VCaP (cell line): Measurements from ENCODE around the gene SESTD1.

Experiments
- H3K27ac ChIP-seq: fragments of 450-650 bp; 2 replicates; pipeline ENCODE4 v1.5.1; 2017
- TF ChIP-seq, protein P1 (sequence below): fragments of 450-650 bp; conservative IDR thresholded peaks from 2 replicates; pipeline ENCODE4 v1.5.1; 2017; ENCODE audit warnings: mild to moderate bottlenecking, moderate library complexity

The SESTD1 gene

DNA sequence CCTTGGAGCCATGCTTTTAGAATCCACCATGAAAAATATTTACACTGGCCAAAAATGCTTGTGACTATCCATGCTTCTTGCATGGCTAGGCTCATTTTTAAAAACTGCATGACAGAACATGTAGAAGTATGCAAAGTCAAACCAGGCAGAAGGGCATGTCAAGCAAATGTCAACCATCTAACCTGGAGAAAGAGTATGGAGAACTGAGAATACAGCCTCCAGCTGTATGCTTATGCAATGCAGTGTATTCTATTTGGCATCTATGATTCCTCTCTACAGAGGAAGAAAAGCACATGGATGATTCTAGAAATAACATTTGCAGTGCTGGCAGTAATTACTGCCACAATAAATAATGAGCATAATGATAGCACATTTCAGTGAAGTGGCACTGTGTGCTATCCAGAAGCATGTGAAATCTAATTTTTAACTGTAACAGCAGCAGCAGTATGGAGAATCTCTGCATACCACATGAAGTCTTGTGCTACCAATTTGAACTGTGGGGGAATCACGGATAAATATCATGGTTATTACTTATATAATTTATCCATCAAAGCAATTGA lies 127.4 kb downstream of the SESTD1 start:
- TF ChIP-seq, protein P1, sequence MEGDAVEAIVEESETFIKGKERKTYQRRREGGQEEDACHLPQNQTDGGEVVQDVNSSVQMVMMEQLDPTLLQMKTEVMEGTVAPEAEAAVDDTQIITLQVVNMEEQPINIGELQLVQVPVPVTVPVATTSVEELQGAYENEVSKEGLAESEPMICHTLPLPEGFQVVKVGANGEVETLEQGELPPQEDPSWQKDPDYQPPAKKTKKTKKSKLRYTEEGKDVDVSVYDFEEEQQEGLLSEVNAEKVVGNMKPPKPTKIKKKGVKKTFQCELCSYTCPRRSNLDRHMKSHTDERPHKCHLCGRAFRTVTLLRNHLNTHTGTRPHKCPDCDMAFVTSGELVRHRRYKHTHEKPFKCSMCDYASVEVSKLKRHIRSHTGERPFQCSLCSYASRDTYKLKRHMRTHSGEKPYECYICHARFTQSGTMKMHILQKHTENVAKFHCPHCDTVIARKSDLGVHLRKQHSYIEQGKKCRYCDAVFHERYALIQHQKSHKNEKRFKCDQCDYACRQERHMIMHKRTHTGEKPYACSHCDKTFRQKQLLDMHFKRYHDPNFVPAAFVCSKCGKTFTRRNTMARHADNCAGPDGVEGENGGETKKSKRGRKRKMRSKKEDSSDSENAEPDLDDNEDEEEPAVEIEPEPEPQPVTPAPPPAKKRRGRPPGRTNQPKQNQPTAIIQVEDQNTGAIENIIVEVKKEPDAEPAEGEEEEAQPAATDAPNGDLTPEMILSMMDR: no peak

DNA sequence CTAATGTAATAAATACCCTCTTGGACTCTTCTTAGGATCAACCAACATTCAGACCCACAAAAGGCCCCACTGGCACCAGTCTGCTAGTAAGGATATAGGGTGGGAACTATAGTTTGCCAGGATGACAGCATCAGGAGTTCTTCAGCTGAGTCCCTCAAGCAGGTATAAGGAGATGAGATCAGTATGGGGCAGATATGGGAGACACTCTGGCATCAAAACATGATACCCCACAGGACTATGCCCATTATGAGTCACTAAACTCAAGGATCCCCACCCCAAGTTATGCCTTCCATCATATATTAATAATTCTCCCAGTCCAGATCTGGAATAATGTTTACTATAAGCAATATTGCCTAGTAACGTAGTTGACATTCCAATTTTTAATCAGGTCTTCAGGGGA lies 131.6 kb downstream of the SESTD1 start:
- TF ChIP-seq, protein P1: no peak
- no peak overlapping the region for H3K27ac ChIP-seq

More for the DNA sequence above, 127.4 kb downstream of the SESTD1 start:
- no peak overlapping the region for H3K27ac ChIP-seq

DNA sequence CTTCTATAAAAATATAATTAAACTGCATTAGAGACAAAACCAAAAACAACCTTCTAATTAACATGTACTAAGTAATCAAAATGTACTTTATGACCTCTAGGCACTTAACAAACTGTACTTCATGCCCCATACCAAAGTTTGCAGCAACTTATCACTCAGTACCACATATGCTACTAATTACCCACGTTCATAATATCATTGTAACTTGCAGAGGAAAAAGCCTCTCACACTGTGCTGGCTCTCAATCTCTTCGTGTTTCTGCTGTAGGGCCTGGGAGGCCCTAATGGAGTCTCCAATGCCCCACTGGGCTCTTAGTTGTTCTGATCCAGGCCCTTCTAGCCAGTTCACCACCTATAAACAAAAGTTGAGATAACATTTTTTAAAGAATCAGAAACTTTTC lies 132.6 kb downstream of the SESTD1 start:
- H3K27ac ChIP-seq: no peak overlapping the region
- TF ChIP-seq, protein P1: no peak

DNA sequence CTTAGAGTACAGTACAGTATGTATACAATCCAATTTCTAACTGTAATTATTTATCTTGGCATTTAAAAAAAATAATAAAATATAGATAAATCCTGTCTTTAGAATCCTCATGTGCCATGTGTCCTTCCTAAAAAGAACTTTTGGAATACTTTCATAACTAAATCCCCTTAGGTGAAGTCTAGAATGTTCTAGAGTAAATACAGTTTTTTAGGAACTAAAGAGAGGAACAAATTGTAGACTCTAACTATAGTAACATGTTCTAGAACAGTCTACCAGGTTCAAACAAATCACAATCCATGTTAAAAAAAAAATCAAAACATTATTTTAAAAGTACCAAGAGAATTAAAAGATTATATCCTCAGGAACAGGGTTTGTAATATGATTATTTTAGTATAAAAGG lies 134.1 kb downstream of the SESTD1 start:
- H3K27ac ChIP-seq: no peak overlapping the region
- TF ChIP-seq, protein P1: no peak

DNA sequence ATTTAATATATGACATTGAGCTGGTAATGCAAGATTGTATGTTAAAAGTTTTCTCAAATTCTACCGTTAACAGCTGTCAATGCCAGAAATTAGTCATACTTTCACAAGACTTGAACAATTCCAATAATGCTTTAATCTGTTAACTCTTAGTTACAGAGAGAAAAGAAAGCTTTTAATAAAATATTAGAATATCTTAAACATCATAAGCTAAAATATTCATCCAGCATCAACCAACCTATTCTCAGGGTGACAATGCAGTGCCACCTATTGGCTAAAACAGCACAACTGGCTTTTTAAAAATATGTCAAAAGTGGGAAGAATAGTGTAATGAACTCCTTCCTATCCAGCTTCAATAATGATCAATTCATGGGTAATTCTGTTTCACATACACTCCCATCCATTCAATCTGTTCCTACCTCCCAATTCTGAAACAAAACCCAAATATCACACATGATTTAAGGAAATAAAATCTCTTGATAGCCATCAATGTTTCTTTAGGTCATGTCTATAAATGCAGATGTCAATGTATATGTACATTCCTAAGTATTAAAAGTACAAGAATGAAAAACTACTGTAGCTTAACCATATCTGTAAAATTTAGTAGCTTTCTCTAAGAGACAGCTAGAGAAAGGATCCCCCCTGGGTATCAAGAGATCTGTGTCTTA lies 134.9 kb downstream of the SESTD1 start:
- TF ChIP-seq, protein P1: peak; percentile 84
- H3K27ac ChIP-seq: no peak overlapping the region

DNA sequence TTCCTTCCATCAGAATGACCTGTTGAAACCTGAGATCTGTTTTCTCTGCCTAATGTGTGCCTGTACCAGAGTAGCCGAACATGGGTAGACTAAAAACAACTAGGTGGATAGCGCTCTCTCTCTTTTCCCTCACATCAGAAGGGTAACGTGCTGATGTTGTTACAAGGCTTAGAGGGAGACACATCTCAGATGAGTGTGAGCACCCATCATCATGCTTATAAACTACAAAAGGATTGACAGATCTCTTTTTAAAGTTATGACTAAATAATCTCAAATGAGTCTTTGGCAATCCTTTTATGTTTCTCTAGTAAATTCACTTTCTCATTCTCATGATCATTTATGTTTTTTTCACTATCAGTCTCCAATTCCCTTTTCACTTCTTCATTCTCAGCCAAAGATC lies 139.2 kb downstream of the SESTD1 start:
- no peak overlapping the region for H3K27ac ChIP-seq
- TF ChIP-seq, protein P1: no peak

DNA sequence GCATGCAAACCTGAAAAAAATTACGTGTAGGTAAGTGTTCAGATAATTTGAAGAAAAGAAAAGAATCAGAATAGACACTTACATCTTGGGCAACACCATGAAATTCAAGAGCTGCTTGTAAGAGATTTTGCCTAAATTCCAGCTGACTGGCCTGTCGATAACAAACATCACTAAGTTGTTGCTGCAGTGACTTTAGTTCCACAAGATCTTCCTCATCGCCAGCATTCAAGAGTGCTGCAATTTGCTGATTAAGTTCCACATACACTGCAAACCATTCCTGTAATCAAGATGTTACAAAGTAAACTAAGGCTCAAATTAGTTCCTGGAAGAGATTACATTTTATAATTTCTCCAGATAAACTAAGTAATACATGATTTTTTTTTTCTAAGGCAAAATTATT lies 140.3 kb downstream of the SESTD1 start:
- TF ChIP-seq, protein P1: no peak
- H3K27ac ChIP-seq: no peak overlapping the region
